HCT116 (cell line): ENCODE measurements around the gene MYZAP. TPM values are rescaled to one million over a fixed set of nuclear protein-coding genes. Genes with fewer than 3 reads are reported as not detected.

Experiments used
- ATAC-seq: fragments of 200-7000 bp; cut with Tn5 transposase; 2 replicates; pipeline ENCODE4 v1.9.1; 2020; ENCODE audit warnings: mild to moderate bottlenecking, moderate library complexity
- BruUV-seq: library from RNA; stranded (reverse); fragments of 400-500 nt; replicated peaks from 2 replicates; lab custom pipeline; 2021; lab: Mats Ljungman, UMichigan
- CTCF ChIA-PET: fragments of 300-600 bp; sonication (Branson Sonifier 250); formaldehyde crosslinking; loops from one replicate; lab custom pipeline; 2021; ENCODE audit warnings: antibody characterized with exemption; lab: Charles Lee
- POLR2A ChIA-PET: fragments of 300-600, 350-600 bp; sonication (Branson Sonifier 250); formaldehyde crosslinking; loops from one replicate; lab custom pipeline; 2021; ENCODE audit warnings: antibody characterized with exemption; lab: Charles Lee
- RAD21 ChIA-PET, 2 experiments: fragments of 300-600 bp; sonication (Branson Sonifier 250); formaldehyde crosslinking; loops; one replicate each; lab custom pipeline; 2023; ENCODE audit warnings: low total read pairs in 2 of 2; ENCODE audit not compliant: uncharacterized antibody in 2 of 2, unreplicated experiment in 2 of 2, low non-redundant PET in 1 of 2; lab: Charles Lee
- DNase-seq: peaks from one replicate; pipeline ENCODE4 v3.0.0-alpha.2; 2010; ENCODE audit warnings: low read depth, low spot score
- H2AFZ ChIP-seq: fragments of 200-600 bp; shearing (Covaris generic), sonication (generic); 2 replicates; pipeline ENCODE4 v1.6.1; 2017; ENCODE audit warnings: low read depth, mixed run types, mixed read lengths, antibody characterized with exemption, low read length; ENCODE audit not compliant: poor library complexity, severe bottlenecking
- H3K27ac ChIP-seq: 2 replicates; pipeline ENCODE4 v1.5.1; 2012; ENCODE audit warnings: low read depth, low read length
- H3K27me3 ChIP-seq: fragments of 200-600 bp; sonication (generic); 2 replicates; pipeline ENCODE4 v1.6.1; 2016; ENCODE audit warnings: mixed run types, low read length, mixed read lengths; ENCODE audit not compliant: insufficient read depth
- H3K36me3 ChIP-seq, 2 experiments: fragments of 200-500 bp in 1 of 2; fragments of 200-600 bp in 1 of 2; sonication (Bioruptor generic) in 1 of 2; sonication (generic) in 1 of 2; 2 replicates each; pipeline versions ENCODE4 v1.5.1 to v1.6.1; 2014 to 2016; ENCODE audit warnings: low read length in 2 of 2, inconsistent platforms in 1 of 2, mixed read lengths in 1 of 2, mixed run types in 1 of 2; ENCODE audit not compliant: insufficient read depth in 2 of 2, control insufficient read depth in 1 of 2
- H3K4me1 ChIP-seq, 2 experiments: fragments of 200-600 bp in 1 of 2; sonication (generic) in 1 of 2; 2 replicates each; pipeline versions ENCODE4 v1.5.1 to v1.6.1; 2012 to 2017; ENCODE audit warnings: low read length in 2 of 2, inconsistent platforms in 1 of 2, mild to moderate bottlenecking in 1 of 2, mixed read lengths in 1 of 2, mixed run types in 1 of 2, moderate library complexity in 1 of 2; ENCODE audit not compliant: insufficient read depth in 2 of 2, control insufficient read depth in 1 of 2
- H3K4me2 ChIP-seq: fragments of 200-600 bp; sonication (generic); 2 replicates; pipeline ENCODE4 v1.6.1; 2017; ENCODE audit warnings: mixed run types, low read length, mixed read lengths
- H3K4me3 ChIP-seq, 2 experiments: fragments of 200-600 bp in 1 of 2; sonication (generic) in 1 of 2; replicated peaks in 1 of 2; 2 replicates each; pipeline ENCODE4 v1.5.1; 2011 to 2016; ENCODE audit warnings: low read length in 2 of 2, control low read depth in 1 of 2, low read depth in 1 of 2, mild to moderate bottlenecking in 1 of 2, mixed read lengths in 1 of 2, mixed run types in 1 of 2
- H3K79me2 ChIP-seq: fragments of 200-600 bp; sonication (generic); 2 replicates; pipeline ENCODE4 v1.6.1; 2017; ENCODE audit warnings: mild to moderate bottlenecking, mixed run types, low read length, moderate library complexity, mixed read lengths; ENCODE audit not compliant: insufficient read depth
- H3K9ac ChIP-seq: fragments of 200-600 bp; sonication (generic); 2 replicates; pipeline ENCODE4 v1.6.1; 2016; ENCODE audit warnings: low read length, mixed read lengths
- H3K9me2 ChIP-seq: fragments of 200-600 bp; sonication (generic), shearing (Covaris generic); 2 replicates; pipeline ENCODE4 v1.6.1; 2017; ENCODE audit warnings: mixed run types, mild to moderate bottlenecking, moderate library complexity; ENCODE audit not compliant: insufficient read depth
- H3K9me3 ChIP-seq, 2 experiments: fragments of 200-500 bp in 1 of 2; fragments of 200-600 bp in 1 of 2; sonication (Bioruptor generic) in 1 of 2; sonication (generic) in 1 of 2; 2 replicates each; pipeline ENCODE4 v1.6.1; 2014 to 2017; ENCODE audit warnings: low read length in 2 of 2, mixed read lengths in 2 of 2, inconsistent platforms in 1 of 2, low read depth in 1 of 2, mild to moderate bottlenecking in 1 of 2, mixed run types in 1 of 2, moderate library complexity in 1 of 2; ENCODE audit not compliant: control insufficient read depth in 1 of 2, insufficient read depth in 1 of 2
- H4K20me1 ChIP-seq: fragments of 200-600 bp; sonication (generic), shearing (Covaris generic); 2 replicates; pipeline ENCODE4 v1.6.1; 2017; ENCODE audit warnings: mixed run types, mild to moderate bottlenecking, moderate library complexity; ENCODE audit not compliant: insufficient read depth
- EGR1 ChIP-seq: IDR thresholded peaks from 2 replicates; pipeline ENCODE4 v1.6.1; 2012; ENCODE audit warnings: low read depth
- ELF1 ChIP-seq: IDR thresholded peaks from 2 replicates; pipeline ENCODE4 v1.6.1; 2012; ENCODE audit warnings: low read depth, borderline replicate concordance
- EZH2 ChIP-seq: fragments of 200-600 bp; sonication (generic); IDR thresholded peaks from 2 replicates; pipeline ENCODE4 v1.6.1; 2017; ENCODE audit warnings: antibody characterized with exemption, mixed run types
- EZH2phosphoT487 ChIP-seq: fragments of 200-600 bp; IDR thresholded peaks from 2 replicates; pipeline ENCODE4 v1.6.1; 2018; ENCODE audit warnings: antibody characterized with exemption, borderline replicate concordance
- FOSL1 ChIP-seq: IDR thresholded peaks from 2 replicates; pipeline ENCODE4 v1.6.1; 2012; ENCODE audit warnings: low read depth
- SIN3A ChIP-seq: IDR thresholded peaks from 2 replicates; pipeline ENCODE4 v1.6.1; 2012; ENCODE audit warnings: low read depth
- SRF ChIP-seq: IDR thresholded peaks from 2 replicates; pipeline ENCODE4 v1.6.1; 2012; ENCODE audit warnings: low read depth
- intact Hi-C: fragments of 100-400 bp; cut with micrococcal nuclease; formaldehyde crosslinking; loops from 2 replicates; pipeline ENCODE4 v1.10.0; 2022
- total RNA-seq: library from RNA; stranded (reverse); gene quantifications from one replicate; pipeline ENCODE4 v1.2.1, GENCODE V29; 2021; ENCODE audit not compliant: unreplicated experiment
- TF ChIP-seq, protein P1 (sequence below): IDR thresholded peaks from 2 replicates; pipeline ENCODE4 v1.6.1; 2012
- TF ChIP-seq, protein P2 (sequence below), 3 experiments: fragments of 200-600 bp in 1 of 3; sonication (generic) in 1 of 3; IDR thresholded peaks in 2 of 3; conservative IDR thresholded peaks in 1 of 3; 2 replicates each; pipeline ENCODE4 v1.5.1; 2012 to 2017; ENCODE audit warnings: low read depth in 2 of 3, low read length in 2 of 3, antibody characterized with exemption in 1 of 3, borderline replicate concordance in 1 of 3, control low read depth in 1 of 3, mild to moderate bottlenecking in 1 of 3, mixed read lengths in 1 of 3, mixed run types in 1 of 3, moderate library complexity in 1 of 3; ENCODE audit not compliant: insufficient read depth in 1 of 3

Gene MYZAP
- total RNA-seq, 1 experiment from 2014 or later = 5.8 TPM

DNA sequence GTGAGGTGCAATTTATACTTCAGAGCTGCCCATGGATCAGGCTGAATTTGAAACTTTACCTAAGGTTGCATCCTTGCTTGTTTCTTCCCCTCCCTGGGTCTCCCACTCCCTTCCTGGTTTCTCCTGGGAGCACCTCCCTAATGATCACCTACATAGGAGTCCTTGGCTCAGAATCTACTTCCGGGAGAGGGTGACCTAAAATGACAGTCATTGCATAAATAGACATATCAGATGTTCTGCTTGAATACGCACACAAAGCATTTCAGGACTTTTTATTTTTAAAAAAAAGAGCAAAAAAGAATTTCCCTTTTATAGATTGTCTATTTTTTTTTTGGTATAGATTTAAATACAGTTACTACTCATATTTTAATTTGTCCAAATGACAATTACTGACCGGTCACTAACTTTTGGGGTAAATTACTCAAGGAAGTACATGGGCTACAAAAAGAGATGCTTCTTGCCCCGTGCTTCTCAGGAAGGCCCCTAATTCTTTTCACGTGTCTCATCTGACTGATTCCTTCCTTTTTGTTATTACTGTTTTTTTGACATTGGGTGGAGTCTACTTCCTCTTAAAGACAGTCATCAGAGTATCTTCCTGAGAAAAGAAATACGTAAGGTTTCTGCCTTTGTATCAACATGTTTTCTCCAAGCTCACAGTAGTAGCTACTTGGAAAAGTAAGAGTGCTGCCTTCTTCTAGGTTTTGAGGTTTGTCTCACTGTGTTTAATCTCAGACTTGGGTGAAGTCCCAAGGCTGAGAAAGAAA, 4.9 kb upstream of the MYZAP start:
- Histone ChIP-seq H3K27me3 (no peaks in the 10 kb centered on the region), H3K4me3 (no peak overlapping the region), H2AFZ (no peak overlapping the region), H4K20me1 (no peaks in the 10 kb centered on the region), H3K4me1 (peaks cover 9 to 11% of the 10 kb centered on the region in 2 experiments; a peak in 3 of 4 replicates), H3K27ac (no peak overlapping the region), H3K36me3 (no peaks in the 10 kb centered on the region), H3K9me2 (no peaks in the 10 kb centered on the region), H3K9me3 (peaks cover 5 to 11% of the 10 kb centered on the region in 2 experiments; a peak in 2 of 4 replicates), H3K4me2 (no peak overlapping the region), H3K79me2 (no peaks in the 10 kb centered on the region), H3K9ac (no peak overlapping the region)
- BruUV-seq = no TSS peak
- TF ChIP-seq FOSL1 (no peak), EGR1 (no peak), SIN3A (no peak), EZH2phosphoT487 (no peak), SRF (no peak), EZH2 (no peak), ELF1 (no peak)
- TF ChIP-seq, protein P1, sequence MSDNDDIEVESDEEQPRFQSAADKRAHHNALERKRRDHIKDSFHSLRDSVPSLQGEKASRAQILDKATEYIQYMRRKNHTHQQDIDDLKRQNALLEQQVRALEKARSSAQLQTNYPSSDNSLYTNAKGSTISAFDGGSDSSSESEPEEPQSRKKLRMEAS = no peak
- TF ChIP-seq, protein P2, sequence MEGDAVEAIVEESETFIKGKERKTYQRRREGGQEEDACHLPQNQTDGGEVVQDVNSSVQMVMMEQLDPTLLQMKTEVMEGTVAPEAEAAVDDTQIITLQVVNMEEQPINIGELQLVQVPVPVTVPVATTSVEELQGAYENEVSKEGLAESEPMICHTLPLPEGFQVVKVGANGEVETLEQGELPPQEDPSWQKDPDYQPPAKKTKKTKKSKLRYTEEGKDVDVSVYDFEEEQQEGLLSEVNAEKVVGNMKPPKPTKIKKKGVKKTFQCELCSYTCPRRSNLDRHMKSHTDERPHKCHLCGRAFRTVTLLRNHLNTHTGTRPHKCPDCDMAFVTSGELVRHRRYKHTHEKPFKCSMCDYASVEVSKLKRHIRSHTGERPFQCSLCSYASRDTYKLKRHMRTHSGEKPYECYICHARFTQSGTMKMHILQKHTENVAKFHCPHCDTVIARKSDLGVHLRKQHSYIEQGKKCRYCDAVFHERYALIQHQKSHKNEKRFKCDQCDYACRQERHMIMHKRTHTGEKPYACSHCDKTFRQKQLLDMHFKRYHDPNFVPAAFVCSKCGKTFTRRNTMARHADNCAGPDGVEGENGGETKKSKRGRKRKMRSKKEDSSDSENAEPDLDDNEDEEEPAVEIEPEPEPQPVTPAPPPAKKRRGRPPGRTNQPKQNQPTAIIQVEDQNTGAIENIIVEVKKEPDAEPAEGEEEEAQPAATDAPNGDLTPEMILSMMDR (IDR thresholded peaks at IDR 0.05 in 2 of 3, conservative IDR thresholded peaks at IDR 0.05 in 1 of 3; ENCODE audit: borderline replicate concordance in 1 of 3, insufficient read depth in 1 of 3, low read depth in 2 of 3, low read length in 2 of 3) = no peak
- CTCF ChIA-PET = no interaction called here
- POLR2A ChIA-PET = no interaction called here
- no peak for ATAC-seq
- RAD21 ChIA-PET = no interaction called here
- DNase-seq = no peak
- intact Hi-C loops = no loop called here
